Muscle of arm (tissue), 14 donors: ENCODE measurements around the gene CTDP1. TPM values are rescaled to one million over a fixed set of nuclear protein-coding genes. Genes with fewer than 3 reads are reported as not detected.
A peak's percentile ranks its signal among the peaks of the same experiment; 100 is the strongest.

Experiments
- DNase-seq: peaks from one replicate; pipeline ENCODE4 v3.0.0-alpha.2; 2013
- long read RNA-seq, 11 donors: transcript quantifications; one replicate each; lab custom pipeline, GENCODE V29; 2026
- polyA plus RNA-seq, 12 donors: library from polyadenylated mRNA; unstranded; fragments of 120-200 nt; gene quantifications; one replicate each; pipeline ENCODE4 v1.2.1, GENCODE V29; 2013; ENCODE audit not compliant: insufficient read length in 12 of 12

Gene CTDP1, protein sequence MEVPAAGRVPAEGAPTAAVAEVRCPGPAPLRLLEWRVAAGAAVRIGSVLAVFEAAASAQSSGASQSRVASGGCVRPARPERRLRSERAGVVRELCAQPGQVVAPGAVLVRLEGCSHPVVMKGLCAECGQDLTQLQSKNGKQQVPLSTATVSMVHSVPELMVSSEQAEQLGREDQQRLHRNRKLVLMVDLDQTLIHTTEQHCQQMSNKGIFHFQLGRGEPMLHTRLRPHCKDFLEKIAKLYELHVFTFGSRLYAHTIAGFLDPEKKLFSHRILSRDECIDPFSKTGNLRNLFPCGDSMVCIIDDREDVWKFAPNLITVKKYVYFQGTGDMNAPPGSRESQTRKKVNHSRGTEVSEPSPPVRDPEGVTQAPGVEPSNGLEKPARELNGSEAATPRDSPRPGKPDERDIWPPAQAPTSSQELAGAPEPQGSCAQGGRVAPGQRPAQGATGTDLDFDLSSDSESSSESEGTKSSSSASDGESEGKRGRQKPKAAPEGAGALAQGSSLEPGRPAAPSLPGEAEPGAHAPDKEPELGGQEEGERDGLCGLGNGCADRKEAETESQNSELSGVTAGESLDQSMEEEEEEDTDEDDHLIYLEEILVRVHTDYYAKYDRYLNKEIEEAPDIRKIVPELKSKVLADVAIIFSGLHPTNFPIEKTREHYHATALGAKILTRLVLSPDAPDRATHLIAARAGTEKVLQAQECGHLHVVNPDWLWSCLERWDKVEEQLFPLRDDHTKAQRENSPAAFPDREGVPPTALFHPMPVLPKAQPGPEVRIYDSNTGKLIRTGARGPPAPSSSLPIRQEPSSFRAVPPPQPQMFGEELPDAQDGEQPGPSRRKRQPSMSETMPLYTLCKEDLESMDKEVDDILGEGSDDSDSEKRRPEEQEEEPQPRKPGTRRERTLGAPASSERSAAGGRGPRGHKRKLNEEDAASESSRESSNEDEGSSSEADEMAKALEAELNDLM
- 10 to 100 TPM in 2 of 12 donors, 1 to 10 TPM in 9, not detected in 1; 6.2 to 12.8 (median 7.6) TPM for polyA plus RNA-seq
- long read RNA-seq, donor 1, full-length matches to known transcripts = 3 of 3 reads
- long read RNA-seq, donor 1, partial matches to known transcripts = 0 of 3 reads
- long read RNA-seq, donor 1, other reads (novel, unspliced or antisense) = 0 of 3 reads
- long read RNA-seq, donor 2 = 0 reads
- long read RNA-seq, donor 3 = 0 reads
- long read RNA-seq, donor 4 = 0 reads
- long read RNA-seq, donor 5, full-length matches to known transcripts = 2 of 2 reads
- long read RNA-seq, donor 5, partial matches to known transcripts = 0 of 2 reads
- long read RNA-seq, donor 5, other reads (novel, unspliced or antisense) = 0 of 2 reads
- long read RNA-seq, donor 6, partial matches to known transcripts = 0 of 1 reads
- long read RNA-seq, donor 6, other reads (novel, unspliced or antisense) = 0 of 1 reads
- long read RNA-seq, donor 7, partial matches to known transcripts = 0 of 1 reads
- long read RNA-seq, donor 7, other reads (novel, unspliced or antisense) = 0 of 1 reads
- long read RNA-seq, donor 8, full-length matches to known transcripts = 2 of 2 reads
- long read RNA-seq, donor 8, partial matches to known transcripts = 0 of 2 reads
- long read RNA-seq, donor 8, other reads (novel, unspliced or antisense) = 0 of 2 reads
- long read RNA-seq, donor 9 = 0 reads
- long read RNA-seq, donor 10 = 0 reads
- long read RNA-seq, donor 11, partial matches to known transcripts = 0 of 1 reads
- long read RNA-seq, donor 11, other reads (novel, unspliced or antisense) = 0 of 1 reads

DNA sequence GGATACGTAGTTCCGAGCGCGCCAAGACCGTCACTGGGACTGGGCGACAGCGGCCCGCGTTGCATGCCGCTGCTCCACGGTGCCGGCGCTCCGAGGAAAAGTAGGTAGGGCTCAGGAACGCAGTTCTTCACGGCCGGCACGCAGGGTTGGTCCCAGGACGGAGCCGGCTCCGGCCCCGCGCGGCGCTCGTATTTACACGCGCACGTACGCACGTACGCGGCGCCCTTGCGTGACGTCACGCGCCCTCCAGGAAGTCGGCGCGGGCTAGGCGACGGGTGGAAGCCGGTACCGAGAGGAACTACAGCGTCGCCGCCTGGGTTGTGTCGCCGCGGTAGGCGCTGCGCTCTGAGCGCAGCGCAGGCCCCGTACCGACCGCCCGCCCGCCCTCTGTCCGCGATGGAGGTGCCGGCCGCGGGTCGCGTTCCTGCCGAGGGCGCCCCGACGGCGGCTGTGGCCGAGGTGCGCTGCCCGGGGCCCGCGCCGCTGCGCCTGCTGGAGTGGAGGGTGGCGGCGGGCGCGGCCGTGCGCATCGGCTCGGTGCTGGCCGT lies at the start of gene CTDP1:
TSS of gene CTDP1 (plus strand) at position 252 of the 548 bp plus-strand sequence. CDS start at position 397, 145 bp downstream.
- peak; percentile 96 for DNase-seq

DNA sequence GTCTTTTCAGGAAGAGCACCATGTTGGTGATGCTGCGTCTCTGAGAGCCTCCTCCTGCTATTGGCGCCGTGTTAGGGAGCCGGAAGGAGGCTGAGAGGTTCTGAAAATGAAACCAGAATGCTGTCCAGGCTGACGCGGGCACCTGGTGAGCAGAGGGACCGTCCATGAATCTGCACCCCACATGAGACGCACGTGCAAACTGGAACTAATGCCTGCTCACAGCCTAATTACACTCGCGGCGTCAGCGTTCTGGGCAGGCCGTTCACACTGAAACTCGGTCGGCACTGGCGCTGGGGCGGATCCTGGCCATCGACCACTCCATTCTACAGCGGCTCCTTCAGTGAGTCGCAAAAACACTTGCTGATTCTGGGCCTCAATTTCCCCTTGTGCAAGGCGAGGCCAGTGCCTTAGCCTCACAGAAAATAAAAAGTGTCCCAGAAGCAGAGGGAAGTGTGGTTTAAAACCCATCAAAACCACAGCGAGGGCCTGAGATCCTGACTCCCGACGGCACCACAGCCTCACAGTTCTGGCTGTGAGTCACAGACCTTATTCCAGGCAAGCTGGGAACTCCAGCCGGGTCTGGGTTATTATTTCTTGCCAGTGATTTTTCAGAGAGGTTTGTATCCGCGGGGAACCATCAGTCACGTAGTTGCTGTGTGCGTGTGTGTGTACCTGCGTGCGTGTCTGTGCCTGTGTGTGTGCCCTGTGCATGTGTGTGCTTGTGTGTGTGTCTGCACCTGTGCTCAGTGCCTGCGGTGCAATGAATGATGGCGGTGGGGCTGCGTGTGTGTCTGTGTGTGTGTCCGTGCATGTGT lies 49.1 kb upstream of the CTDP1 start:
- DNase-seq = no peak

DNA sequence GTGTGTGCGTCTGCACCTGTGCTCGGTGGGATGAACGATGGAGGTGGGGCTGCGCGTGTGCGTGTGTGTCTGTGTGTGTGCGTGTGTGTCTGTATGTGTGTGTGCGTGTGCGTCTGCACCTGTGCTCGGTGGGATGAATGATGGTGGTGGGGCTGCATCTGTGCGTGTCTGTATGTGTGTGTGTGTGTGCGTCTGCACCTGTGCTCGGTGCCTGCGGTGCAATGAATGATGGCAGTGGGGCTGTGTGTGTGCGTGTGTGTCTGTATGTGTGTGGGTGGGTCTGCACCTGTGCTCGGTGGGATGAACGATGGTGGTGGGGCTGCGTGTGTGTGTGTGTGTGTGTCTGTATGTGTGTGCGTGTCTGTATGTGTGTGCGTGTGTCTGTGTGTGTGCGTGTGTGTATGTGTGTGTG lies 48.5 kb upstream of the CTDP1 start:
- no peak for DNase-seq

DNA sequence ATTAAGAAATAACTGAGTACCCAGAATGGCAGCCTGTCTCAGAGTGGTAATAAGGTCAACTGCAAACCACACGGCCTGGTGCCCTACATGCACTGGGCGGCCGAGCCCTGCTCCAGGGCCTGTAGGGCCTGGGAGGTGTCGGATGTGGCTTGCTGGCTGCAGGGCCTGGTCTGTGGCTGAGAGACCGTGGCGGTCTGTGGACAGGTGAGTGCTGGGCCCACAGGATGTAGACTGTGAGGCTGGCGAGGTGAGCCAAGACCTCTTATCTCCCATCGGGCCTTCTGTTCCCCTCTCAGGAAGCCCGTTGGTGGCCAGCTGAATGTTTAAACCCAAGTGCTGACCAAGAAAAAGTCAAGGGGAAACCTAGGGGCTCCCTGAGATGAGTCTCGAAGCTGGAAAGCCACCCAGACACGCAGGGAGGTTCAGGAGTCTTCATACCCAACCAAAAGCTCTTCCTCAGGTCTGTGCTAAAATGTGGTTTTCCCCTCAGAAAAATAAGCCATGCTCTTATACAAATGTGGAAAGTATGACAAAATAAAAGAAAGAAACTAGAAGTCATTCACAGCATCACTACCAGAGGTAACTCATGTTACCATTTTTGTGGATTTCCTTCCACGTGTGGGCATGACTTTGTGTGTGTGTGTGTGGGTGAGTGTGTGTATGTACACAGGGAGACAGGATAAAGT lies 47.7 kb upstream of the CTDP1 start:
- no peak for DNase-seq

DNA sequence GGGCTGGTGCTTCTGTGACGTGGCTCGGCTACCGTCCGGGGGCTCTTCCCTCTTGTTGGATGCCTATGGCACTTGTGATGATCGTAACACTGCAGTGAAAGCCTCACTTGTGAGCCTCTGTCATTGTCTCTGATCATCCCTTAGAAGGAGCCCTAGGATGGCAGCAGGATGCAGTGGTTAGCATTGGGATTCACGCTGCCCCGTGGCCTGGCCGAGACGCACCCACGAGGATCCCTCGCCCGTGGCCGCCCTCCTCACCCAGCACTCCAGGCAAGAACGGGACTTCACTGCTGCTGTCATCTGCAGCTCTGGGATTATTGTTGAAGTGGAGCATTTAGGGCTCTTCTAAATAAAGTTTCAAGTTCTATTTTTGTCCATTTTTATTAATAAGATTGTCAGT lies 46.8 kb upstream of the CTDP1 start:
- DNase-seq = no peak

DNA sequence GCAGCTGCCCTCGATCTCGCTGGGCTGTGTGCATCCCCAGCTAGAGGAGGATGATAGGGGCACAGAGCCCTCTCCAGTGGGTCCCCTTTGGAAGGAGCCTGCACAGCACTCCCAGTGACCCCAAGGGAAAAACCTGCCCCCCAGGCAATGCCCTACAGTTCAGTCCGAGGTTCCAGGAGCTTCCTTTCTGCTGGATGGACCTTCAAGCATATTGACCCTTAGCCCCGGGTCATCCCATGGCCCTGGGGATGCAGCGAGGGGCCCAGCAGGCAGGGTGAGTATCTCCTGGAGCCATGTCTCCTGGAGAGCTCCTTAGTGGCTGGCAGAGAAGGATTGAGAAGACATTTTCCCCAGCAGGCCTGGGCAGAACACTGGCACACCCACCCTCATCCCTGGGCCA lies 45.4 kb upstream of the CTDP1 start:
- DNase-seq = no peak

DNA sequence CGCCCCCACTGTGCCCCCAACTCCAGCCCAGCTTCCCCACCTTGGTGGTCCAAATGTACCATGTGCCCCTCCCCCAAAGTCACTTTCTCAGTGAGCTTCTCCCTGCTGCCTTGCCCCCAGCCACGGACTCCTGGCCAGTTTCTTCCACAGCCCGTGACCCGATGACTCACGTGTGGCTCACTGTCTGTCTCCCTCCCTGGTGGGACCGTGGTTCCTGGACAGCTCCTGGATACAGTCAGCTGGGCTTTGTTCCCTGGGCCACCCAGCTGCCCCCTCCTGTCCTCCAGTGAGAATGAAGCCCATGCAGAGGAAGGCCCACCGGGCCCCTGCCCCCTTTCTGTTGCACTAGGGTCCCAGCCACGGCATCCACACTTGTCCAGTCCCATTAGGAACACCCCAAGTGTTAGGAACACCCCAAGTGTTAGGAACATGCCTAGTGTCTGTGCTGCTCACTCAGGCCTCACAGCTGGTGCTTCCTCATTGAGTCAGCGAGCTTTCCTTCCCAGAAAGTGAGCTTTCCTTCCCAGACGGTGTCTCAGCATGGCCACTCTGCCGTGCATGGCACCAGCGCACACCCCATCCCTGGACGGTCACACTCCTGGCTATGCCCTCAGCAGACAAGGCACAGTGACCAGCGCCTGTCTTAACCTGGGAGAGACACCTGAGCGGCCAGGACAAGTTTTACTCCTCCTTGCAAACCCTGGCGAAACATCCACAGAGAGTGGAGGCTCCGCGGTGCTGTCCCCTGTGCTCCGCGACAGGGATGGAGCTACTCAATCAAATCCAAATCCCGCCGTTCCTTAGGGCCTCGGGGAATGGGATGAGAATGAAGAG lies 44.8 kb upstream of the CTDP1 start:
- no peak for DNase-seq

DNA sequence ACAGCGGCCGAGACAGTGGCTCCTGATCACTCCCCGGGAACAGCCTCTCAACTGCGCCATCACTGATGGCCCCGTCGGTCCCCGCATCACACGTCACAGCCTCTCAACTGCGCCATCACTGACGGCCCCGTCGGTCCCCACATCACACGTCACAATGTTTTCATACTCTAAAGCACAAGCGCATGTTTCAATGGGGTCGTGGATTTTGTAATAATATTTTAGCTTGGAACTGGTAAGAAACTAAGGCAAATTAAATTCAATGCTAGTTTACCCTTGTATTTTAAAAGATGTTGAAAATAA lies 44.2 kb upstream of the CTDP1 start:
- no peak for DNase-seq

DNA sequence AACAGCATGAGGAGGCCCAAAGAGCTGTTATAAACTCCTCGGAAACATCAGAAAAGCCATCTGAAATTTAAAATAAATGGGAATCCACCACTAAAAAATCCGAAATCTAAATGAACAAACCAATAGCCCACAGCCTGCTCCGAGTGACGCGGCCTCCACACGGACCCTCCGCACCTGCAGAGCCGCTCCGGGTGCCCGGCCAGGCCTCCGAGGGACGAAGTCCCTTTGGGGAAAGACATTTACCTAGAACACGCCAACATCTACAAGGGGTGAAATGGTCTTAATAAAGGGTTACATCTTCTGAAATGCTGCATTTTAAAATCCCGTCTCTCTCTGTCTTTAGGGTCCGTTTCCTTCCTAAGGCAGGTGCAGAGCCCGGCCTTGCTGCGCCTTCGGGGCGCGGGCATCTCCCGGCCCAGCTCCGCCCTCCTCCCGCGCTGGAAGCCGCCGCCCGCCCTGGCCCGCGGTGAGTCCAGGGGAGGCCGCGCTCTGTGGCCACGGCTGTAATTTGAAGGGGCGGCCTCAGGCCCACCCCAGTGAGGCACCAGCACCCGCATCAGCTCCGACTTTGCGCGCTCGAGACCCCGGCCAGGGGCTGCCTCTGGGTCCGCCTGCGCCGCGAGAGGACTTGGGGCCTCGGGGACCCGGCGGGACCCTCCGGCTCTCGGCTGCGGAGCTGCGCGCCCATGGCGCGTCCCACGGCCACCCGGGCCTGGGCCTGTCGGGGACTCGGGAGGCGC lies 42.3 kb upstream of the CTDP1 start:
- DNase-seq = no peak

DNA sequence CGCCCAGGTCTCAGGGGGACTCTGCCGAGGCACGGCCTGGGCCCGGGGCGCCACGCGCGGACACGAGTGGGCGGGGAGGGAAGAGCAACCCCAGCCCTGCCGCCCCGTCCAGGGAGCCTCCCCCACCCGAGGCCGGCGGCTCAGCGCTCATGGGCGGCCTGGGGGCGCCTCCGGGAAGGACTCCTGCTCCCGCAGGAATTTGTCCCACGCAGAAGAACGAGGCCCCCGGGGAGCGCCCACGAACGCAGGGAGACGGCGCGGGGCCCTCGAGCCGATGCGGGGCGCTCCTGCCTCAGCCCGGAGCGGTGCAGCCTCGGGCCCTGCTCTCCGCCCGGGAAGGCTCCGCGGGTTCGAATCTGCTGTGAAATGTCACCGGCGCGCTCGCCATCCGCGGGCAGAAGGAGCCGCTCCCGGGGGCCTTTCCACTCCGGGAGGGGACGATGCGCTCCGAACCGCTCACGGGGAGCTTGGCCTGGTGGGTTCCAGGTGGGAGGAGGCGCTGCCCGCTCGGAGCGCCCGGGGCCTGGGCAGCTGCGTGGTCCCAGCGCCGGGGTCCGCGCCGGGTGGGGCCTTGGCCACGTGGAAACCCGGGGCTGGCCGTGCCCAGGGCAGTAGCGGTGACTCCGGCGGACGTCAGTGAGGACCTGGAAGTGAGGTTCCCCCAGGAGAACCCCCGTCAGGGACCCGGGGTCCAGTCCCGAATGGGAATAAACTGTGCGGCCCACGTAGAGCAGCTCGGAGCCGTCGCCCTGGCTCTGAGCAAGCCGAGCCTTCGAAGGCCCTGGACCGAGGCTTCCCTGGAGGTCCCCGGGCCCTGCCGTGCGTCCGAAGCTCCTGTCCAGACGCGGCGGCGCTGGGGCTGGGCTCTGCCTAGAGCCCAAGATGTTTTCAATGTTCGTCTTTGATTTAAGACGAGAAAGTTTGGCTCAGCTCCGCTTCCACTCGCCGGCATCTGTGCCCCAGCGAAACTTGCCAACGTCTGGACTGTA lies 41.4 kb upstream of the CTDP1 start:
- no peak for DNase-seq

DNA sequence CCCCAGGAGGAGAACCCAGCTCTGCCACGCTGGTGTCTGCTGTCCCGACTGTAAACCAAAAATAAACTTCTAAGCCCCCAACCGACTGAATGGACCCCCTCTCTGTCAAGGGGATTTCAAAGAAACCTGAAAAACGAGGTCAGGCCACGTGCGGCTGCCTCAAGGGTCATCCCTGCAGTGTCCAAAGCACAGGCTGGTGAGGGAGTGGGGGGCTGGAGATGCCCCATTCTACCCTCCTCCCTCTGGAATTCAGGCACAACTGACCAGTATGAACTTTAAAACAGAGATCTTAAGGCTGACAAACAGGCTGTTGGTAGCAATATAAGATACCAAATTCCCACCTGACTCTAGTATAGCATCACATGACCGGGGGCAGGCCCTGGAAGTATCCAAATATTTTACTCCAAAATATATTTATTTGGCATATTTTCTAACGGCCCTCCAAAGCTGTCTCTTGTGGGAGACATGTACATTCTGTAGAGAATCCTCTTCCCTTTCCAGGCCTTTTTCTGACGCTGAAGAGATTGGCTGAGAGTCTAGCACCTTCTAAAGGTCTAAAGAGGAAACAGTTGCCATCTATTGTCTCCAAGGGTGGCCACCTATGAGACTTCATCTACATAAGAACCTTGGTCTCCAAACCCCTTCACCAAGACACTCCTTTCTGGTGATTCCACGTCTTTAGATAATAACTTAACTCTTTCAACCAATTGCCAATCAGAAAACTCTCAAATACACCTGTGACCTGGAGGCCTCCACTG lies 40.4 kb upstream of the CTDP1 start:
- DNase-seq = no peak

DNA sequence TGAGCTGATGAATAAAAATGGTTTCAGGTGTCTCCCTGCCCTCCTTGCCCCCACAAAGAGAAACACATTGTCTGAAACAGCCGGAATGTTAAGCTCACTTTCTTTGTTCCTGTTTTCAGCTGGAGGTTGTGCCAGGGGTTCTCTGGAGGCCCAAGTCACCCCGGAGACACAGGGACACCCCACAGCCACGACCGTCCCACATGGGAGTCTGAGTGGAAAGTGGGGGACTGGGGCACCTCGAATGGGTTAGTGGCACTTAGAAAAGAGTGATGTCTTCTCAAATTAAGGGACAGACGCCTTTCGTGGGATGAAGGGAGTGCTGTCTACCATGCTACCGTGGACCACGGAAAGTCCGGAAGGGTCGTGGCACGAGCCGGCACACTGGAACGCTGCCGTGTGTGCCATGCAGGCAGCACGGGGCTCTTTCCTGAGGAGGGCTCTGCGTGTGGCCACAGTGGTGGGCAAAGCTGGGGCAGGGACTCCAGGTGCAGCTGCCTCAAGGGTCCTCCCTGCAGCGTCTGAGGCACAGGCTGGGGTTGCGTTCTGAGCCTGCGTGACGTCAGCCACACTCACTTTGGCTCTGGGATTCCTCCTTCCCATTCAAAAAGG lies 39.4 kb upstream of the CTDP1 start:
- no peak for DNase-seq

DNA sequence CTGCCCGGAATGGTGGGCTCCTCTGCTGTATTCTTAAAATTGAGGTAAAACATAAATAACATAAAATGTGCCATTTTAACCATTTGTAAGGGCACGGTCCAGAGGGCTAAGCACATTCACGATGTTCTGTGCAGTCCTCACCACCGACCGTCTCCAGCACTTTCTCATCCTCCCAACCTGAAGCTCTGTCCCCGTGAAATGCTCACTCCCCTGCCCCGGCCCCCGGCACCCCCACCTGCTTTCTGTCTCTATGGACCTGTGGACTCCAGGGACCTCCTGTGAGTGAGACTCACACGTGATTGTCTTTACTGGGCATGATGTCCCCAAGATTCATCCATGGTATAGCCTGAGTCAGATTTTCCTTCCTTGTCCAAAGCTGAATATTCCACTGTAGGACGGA lies 38.7 kb upstream of the CTDP1 start:
- DNase-seq = no peak

DNA sequence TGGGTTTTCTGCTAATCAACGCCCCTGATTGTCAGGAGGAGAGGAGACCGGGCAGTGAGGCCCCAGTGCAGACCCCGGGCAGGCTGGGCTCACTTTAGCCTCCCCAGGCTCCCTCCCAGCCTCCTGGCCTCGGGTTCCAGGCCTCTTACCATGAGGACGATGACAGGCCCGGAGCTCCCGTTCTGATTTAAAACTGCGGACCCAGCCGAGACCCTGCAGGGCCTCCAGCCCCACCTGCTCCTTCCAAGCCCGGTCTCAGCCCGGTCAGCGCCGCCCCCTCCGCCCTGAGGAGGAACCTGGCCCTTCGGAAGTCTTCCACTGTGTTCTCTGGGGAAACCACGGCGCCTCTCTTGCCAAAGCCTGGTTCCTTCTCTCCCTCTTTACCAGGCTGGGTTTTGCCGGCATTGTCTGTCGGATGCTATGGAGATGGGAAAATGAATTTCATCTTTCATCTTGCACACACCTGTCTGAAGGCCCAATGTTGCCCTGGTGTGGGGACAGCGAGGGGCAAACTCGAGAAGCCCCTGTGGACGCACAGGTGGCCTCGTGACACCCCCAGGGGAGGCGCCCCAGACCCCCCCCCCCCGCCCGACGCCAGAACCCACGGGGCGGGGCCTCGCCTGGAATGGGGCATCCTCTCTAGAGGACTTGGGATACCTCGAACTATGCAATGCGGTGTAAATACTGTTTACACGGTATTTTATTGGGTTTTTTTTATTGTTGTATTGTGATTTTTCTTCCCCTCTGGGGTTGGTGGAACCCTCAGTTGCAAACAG lies 37.7 kb upstream of the CTDP1 start:
- no peak for DNase-seq
